Measurements from ENCODE around the gene TWSG1.
"Not testable (repeated sequence)": the region's sequence is repeated elsewhere in the genome, so short reads cannot be mapped to it uniquely, and the experiment has no call there.

Gene TWSG1

DNA sequence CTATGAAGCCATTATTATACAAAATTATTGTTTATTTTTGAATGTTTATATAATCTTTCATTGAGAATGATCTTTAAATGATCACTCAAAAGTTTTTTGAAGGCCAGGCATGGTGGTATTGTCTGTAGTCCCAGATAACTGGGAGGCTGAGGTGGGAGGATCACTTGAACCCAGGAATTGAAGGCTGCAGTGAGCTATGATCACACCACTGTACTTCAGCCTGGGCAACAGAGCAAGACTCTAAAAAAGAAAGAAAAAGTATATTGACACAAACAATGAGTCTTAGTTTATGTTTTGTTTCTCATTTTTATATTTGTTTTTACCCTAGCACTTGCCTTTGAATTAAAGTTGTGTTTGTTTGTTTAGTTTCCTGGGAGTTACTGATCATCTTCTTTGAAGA lies 2.3 kb downstream of the TWSG1 start:
- no peak for DNase-seq

DNA sequence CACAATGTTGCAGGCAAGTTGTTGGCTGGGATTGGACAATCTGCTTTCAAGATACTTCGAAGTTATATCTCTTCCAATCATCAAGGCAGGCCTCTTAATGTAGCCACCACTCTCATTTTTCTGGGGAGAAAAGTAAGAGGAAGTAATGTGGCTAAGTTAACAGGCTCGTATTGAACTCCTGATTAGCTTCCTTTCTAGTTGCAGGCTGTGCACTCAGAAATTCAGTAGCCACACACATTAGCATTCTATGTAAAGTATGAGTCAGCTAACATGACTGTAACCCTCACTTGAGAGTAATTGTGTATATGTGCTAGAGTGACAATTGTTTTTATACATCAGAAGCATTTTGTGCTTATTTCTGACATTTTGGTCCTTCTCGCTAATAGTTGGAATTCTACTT lies 3.3 kb downstream of the TWSG1 start:
- DNase-seq: no peak

DNA sequence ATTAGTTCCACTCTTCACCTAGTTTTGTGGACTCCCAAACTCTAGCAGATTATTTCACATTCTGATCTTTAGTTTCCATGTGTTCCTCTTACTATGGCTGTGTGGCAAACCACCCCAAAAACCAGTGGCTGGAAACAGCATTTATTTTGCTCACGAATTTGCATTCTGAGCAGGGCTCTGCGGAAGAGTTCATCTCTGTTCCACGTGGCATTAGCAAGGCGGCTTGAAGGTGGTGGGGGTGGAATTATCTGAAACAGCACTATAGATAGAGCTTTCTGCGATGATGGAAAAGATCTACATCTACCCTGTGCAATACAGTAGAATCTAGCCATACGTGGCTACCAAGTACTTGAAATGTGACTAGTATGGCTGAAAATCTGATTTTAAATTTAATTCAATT lies 5.9 kb downstream of the TWSG1 start:
- no peak for DNase-seq

DNA sequence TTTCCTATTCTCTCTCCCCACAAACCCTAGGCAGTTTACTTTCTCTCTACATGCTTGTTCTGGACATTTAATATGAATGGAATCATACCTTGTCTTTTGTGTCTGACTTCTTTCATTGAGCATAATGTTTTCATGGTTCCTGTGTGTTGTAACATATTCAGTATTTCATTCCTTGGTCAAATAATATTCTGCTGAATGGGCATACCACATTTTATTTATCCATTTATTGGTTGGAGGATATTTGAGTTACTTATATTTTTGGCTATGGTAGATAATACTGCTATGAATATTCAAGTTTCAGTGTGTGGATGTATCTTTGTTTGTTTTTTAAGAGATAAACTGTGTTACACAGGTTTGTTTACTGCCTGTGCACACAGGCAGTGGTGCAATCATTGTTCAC lies 9.0 kb downstream of the TWSG1 start:
- no peak for DNase-seq

DNA sequence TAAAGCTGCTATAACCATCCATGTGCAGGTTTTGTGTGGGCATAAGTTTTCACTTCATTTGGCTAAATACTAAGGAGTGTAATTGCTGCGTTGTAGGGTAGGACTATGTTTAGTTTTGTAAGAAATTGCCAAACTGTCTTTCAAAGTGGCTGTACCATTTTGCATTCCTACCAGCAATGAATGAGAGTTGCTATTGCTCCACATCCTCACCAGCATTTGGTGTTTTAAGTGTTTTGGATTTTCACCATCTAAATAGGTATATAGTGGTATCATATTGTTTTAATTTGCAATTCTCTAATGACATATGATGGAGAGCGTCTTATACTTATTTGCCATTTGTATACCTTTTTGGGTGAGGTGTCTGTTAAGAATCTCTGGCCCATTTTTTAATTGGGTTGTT lies 12.2 kb downstream of the TWSG1 start:
- no peak for DNase-seq

DNA sequence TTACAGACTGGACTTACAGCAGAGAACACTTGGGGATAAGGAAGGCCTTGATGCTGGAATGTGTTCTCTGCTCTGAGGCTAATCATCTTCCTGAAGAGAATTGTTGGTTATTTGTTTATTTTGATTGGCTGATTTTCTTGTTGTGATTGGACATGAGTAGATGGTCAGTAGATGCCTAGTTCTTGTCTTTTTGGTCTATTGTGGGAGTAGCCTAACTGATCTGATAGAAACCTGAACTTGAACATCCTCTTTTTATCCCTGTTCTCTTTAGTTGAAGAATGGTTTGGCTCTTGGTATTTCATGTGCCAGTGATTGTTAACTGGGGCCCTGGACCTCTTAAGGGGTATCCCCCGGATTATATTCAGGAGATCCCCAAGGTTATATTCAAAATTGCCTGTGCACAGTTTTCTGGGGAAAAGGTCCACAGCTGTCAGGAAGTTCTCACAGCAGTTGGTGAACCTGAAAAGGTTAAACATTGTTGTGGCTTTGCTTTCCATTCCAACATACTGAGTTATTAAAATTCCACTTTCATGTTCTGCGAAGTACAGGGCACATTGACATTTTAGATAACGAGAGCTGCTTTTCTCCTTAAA lies 13.6 kb downstream of the TWSG1 start:
- DNase-seq: no peak

DNA sequence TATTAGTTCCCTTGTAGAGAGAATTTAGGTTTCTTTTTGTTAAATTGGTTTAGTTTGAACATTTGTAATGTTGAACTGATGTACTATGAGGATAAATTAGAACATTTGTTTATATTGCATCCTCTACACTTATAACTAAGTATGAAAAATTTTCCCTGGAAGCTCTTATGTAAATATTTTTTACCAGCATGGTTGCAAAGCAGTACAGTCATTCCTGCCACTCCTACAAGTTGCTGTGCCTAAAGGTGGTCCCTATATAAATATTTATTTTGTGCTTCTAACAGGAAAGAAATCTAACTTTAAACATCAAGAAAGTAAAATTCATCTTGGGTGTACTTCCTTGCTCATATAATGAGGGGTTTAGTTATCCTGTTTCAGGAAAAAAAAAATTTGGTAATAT lies 14.2 kb downstream of the TWSG1 start:
- no peak for DNase-seq

DNA sequence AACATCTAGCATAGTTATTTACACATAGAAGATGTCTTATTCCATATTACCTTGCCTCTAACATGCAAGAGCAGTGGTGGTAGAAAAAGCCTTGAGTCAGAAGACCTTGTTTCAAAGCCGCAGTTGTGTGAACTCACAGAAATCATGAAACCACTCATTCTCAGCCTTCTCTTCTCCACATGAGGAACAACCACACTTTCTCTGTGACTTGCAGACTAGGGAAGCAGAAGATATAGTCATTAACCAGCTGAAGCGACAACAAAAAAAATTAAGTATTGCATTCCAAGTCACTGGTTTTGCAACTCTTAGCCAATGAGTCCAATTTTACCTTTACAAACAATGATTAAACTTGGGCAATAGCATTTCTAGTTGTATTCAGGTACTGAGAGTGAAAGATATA lies 19.0 kb downstream of the TWSG1 start:
- DNase-seq: no peak

DNA sequence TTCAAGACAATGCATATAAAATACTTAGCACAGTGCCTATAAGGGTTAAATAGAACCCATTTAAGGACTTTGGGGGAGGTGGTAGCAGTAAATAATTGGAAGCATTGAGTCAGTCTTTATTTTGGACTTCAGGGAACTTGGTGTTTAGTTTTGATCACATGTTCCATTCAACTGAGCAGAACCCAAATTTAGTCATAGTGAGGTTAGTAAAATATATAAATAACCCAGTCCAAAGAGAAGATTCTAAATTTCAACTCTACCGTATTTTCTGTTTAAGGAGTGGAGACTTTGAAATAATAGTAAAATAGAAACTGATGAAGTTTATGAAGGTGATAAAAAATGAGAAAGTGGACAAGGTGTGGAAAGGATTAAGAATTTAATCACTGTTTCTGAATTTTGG lies 19.7 kb downstream of the TWSG1 start:
- no peak for DNase-seq

DNA sequence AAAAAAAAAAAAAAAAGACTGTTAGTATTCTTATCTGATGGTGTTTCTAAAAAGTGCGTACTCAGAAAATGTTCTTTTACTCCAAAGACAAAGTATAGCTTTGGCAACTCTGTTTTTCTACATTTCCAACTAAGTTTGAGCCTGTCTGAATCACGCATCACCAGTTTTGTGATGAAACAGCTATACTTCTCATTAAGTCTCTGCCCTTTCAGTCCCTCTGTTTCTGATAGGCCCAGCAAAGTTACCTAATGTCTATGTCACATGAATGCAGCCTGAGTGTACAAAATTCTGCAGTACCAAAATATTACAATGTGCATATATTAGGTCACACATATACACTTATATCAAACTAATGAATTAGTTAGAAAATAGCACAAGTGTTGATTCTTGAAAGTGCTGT lies 22.4 kb downstream of the TWSG1 start:
- no peak for DNase-seq

DNA sequence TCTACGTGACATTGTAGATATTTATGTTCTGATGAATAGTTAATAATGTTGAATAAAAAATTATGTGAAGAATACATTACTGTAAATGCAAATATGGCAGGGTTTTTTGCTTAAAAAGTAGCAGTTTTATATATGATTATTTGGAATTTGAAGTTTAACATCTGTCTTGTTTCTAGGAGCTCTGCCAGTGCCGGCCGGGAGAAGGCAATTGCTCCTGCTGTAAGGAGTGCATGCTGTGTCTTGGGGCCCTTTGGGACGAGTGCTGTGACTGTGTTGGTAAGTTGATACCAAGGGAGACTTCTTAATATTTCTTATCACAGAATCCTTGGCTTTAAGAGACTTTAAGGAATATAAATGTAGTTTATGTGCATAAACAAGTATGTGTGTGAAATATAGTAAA lies 25.2 kb downstream of the TWSG1 start:
- DNase-seq: no peak

DNA sequence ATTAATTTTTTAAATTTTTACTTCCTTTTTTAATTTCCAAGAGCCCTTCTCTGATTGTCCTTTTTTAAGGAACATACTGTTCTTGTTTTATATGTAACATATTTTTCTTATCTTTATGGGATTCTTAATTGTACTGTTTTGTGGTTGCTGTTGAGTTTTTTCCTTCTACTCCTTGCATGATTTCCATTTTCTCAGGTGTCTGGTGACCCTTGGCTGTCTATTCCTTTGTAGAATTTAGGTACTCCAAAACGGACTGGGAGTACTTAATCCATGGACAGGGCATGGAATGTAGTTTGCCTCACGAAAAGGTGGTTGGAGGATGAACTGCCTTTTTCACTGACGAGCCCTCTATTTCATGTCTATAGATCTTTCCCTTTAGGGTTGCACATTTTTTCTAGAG lies 26.6 kb downstream of the TWSG1 start:
- no peak for DNase-seq

DNA sequence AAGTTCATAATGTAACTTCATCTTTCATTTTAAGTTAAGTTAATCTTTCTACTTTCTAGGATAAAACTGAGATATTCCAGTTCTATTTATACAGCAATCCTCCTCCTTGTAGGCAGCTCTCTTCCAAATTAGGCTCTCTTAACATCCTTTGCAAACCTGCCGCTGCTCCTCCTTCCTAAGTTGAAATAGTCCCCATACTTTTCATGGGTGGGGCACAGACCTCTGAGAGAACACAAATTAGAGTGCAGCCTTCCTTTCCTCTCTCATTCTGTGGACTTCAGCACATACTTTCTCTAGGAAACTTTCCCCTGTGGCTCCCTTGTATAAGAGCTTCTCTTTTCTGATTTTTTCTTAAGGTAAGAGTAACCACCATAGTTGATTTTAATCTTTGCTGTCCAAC lies 28.3 kb downstream of the TWSG1 start:
- DNase-seq: no peak

DNA sequence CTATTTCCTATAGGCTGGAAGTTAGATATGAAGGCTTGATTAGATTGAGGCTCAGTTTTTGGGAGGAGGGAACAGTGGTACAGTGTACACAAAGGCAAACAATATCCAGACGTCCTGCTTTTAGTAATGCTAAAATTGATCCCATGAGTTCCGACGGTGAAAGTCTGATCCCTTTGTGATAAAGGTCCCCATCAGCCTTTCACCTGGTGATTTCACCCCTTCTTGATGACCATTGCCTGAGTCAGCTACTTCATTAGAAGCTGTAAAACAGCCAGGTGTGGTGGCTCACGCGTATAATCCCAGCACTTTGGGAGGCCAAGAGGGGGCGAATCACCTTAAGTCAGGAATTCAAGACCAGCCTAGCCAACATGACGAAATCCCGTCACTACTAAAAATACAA lies 29.7 kb downstream of the TWSG1 start:
- no peak for DNase-seq

DNA sequence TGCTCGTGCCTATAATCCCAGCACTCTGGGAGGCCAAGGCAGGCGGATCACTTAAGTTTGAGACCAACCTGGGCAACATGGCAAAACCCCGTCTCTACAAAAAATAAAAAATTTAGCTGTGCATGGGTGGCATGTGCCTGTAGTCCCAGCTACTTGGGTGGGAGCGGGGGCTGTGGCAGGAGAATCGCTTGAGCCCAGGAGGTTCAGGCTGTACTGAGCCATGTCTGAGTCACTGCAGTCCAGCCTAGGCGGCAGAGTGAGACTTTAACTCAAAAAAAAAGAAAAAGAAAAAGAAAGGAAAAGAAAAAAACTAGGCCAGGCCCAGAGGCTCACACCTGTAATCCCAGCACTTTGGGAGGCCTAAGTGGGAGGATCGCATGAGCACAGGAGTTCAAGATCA lies 30.8 kb downstream of the TWSG1 start:
- no peak for DNase-seq

DNA sequence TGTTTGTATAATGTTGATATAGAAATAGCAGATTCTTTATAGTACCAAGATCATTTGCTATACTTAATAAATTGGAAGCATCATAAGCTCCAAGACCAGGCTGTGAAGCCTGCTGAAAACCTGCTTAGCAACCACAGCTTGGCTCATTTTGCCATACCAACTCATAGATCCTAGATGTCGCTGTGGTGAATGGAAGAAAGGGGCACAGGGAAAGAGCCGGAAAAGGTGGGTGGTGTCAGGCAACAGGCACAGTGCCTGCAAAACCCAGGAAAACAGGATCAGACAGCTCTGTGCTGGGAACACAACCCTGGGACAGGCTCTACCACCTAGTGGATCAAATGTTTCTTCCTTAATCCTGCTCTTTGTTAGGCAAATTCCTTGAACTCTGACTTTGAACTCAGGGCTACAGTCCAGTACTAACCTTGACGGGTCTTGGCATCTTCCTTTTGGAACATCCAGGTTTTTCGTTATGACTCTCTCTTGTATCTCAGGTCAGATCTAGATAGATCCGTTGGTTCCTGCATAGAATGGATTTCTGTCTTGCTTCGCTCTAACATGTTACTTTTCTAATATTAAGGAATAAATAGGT lies 31.6 kb downstream of the TWSG1 start:
- no peak for DNase-seq

DNA sequence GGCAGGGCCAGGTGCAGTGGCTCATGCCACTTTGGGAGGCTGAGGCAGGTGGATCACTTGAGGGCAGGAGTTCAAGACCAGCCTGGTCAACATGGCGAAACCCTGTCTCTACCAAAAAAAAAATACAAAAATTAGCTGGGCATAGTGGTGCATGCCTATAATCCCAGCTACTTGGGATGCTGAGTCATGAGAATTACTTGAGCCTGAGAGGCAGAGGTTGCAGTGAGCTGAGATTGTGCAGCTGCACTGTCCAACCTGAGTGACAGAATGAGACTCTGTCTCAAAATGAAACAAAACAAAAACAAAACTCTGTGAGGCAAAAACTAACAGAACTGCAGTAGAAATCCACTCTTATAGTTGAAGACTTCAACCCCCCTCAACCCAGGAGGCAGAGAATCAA lies 38.7 kb downstream of the TWSG1 start:
- not testable (repeated sequence) for DNase-seq

DNA sequence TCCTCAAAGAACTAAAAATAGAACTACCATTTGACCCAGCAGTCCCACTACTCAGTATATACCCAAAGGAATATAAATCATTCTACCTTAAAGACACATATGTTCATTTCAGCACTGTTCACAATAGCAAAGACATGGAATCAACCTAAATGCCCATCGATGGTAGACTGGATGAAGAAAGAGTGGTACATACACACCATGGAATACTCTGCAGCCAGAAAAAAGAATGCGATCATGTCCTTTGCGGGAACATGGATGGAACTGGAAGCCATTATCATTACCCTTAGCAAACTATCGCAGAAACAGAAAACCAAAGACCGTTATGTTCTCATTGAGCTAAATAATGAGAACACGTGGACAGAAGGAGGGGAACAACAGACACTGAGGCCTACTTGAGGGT lies 44.5 kb downstream of the TWSG1 start:
- DNase-seq: no peak

DNA sequence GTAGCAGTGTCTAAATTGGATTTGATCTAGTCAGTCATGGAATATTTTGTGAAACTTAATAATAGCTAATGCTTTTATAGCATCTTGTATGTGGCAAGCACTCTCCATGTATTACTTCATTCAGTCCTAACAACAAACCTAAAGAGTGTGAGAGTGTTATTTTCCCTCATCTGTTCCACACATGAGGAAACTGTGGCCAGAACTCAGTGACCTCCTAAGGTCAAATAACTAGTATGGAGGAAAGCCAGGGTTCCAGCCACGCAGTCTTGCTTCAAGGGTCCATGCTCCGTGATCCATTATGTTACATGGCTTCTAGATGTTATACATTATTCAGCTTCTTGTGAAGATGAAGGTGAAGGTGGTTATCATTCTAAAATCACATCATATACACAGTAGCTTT lies 45.5 kb downstream of the TWSG1 start:
- DNase-seq: no peak

DNA sequence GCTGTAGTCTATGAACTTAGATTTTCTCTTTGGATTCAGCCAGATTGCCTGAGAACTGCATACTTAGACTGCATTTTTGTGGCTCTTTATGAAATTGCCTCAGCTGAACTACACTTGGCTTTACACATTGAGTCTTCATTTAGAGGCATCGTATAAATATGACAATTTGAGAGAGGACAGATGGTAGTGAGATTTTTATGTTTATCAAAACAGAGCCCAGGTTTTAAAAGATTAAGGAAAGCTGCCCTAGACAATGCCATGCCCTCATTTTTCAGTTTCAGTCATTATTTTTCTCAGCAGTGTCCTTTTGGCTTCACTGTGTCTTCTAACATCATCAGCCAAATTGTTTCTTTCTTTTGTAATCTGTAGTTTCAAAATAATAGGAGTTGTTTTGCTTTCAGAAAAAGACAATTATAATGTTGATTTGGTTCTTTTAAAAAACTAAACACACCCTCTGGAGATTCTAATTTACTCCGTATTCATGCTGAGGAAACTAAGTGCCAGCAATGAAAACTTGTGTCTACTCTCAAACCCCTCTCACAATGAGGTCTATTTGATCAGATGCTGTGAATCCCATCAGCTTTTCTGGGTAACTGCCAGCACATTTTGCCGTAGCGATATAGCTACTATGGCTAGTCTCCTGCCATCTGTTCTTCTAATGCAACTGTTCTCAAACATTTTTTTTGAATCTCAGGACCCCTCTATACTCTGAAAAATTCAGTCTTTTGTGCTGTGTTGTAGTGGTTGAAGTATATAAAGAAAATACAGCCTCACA lies 46.2 kb downstream of the TWSG1 start:
- no peak for DNase-seq

DNA sequence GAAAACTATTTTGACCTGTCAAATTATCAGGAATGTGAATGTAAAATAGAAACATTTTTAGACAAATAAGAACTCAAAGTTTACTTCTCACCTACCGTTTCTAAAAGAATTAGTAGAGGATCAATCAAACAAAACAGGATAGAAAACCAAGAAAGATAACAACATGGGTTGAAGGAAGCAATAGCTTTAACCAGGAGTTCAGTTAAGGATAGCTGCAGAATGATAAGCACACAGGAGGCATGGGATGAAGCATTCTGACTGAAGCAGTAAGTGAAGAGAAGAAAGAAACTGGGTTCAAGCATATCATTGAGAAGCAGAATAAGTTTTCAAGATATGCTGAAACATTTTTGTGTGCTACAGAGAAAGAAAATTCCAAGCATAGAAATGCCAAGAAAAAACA lies 52.3 kb downstream of the TWSG1 start:
- no peak for DNase-seq

DNA sequence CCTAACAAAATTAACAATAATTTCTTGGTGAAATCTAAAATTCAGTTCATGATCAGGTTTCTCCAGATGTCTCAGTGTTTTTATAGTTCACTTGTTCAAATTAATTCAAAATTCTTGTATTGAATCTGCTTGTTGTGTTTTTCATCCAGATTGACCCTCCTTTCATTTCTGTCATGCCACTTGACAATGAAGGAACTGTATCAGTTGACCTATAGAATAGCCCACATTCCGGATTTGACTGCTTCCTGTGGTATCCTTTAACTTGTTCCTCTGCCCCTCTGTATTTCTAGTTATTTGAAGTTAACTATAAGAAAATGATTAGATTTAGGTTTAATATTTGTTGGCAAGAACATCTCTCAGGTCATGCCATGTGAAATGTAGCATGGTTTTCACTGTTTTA lies 53.3 kb downstream of the TWSG1 start:
- DNase-seq: no peak

DNA sequence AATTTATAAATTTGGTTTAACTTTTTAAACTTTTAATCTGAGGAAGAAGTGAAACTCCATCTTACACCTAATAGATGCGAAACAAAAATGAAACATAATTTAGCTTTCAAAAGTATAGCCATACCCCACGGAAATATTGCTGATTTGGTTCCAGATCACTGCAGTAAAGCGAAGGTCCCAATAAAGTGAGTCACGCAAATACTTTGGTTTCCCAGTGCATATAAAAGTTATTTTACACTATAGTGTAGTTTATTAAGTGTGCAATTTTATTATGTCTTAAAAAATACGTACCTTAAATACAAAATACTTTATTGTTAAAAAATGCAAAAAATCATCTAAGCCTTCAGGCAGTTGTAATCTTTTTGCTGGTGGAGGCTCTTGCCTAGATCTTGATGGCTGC lies 55.1 kb downstream of the TWSG1 start:
- no peak for DNase-seq

DNA sequence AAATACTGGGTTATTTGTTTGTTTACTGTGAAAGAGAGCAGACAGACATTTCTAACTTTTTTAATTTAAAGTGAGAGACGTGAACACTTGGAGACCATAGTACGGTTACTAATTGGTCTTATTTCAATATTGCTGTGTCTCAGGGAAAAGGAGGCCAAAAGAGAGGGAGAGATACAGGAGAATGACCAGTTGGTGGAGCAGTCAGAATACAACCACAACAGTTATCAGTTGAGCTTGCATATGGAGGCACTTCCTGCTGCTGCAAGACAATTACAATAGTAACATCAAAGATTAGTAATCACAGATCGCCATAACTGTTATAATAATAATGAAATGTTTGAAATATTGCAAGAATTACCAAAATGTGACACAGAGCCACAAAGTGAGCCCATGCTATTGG lies 58.2 kb downstream of the TWSG1 start:
- DNase-seq: no peak

DNA sequence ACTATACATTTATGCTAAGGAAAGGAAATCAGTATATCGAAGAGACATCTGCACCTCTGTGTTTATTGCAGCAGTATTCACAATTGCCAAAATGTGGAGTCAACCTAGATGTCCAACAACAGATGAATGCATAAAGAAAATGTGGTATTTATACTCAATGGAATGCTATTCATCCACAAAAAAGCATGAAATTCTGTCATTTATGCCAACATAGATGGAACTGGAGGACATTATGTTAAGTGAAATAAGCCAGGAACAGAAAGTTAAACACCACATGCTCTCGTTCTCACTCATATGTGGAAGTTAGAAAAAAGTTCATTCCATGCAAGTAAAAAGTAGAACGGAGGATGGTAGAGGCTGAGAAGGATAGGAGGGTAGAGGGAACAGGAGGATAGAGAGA lies 59.5 kb downstream of the TWSG1 start:
- no peak for DNase-seq
